ENCODE data around the gene UPK3BL2.
"Not testable (repeated sequence)": the region's sequence is repeated elsewhere in the genome, so short reads cannot be mapped to it uniquely, and the experiment has no call there.

DNA sequence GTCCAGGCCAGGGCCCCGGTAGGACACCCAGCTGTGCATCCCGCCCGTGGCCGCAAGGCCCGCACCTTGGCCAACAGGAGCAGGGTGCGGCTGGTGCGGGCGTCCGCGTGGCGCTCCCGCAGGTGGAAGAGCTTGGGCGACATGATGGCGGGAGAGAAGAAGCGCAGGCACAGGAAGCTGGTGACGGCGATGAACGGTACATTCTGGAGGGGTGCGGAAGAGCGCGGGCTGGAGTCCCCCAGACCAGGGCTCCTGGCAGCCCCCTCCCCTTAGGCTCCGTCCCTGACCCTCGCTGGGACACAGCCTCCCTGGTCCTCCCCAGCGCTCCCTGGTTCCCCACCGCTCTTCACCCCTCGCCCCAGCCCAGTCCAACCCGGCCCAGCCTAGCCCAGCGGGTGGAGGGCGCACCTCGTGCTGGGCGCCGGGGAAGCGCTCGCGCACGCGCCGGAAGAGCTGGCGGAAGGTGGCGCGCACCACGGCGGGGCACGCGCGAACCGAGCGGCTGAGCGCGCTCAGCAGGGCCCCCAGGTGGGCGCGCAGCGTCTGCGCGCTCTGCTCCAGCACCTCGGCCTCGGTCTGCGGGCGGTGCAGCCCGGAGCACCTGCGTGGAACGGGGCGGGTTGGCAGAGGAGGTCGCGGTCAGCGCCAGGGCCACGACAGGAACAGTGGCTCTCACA, 48.9 kb downstream of the UPK3BL2 start:
- TF ChIP-seq CTCF (conservative IDR thresholded peaks at IDR 0.05 in 1 of 2, IDR thresholded peaks at IDR 0.05 in 1 of 2; ENCODE audit: low read depth in 1 of 2, low read length in 2 of 2); EZH2 (IDR thresholded peaks at IDR 0.05; ENCODE audit: low read length, missing control alignments): not testable (repeated sequence)

All from fibroblast of lung (primary cell).